A673 (cell line): Measurements from ENCODE around the gene ABCF1. TPM values are rescaled to one million over a fixed set of nuclear protein-coding genes. Genes with fewer than 3 reads are reported as not detected.

Experiments
- BruUV-seq: library from RNA; stranded (reverse); fragments of 400-500 nt; replicated peaks from 2 replicates; lab custom pipeline; 2021; lab: Mats Ljungman, UMichigan
- CTCF ChIA-PET: fragments of 300-600 bp; sonication (Branson Sonifier 250); formaldehyde crosslinking; loops from one replicate; lab custom pipeline; 2022; ENCODE audit warnings: antibody characterized with exemption; lab: Charles Lee
- POLR2A ChIA-PET: fragments of 300-600 bp; sonication (Branson Sonifier 250); formaldehyde crosslinking; loops from one replicate; lab custom pipeline; 2022; ENCODE audit warnings: antibody characterized with exemption; ENCODE audit not compliant: low non-redundant PET; lab: Charles Lee
- DNase-seq: peaks from one replicate; pipeline ENCODE4 v3.0.0-alpha.2; 2015; ENCODE audit warnings: low spot score
- H3K27ac ChIP-seq: fragments of 200-600 bp; sonication (generic); 2 replicates; pipeline ENCODE4 v1.5.1; 2016; ENCODE audit warnings: mixed run types, low read depth, mild to moderate bottlenecking, mixed read lengths, antibody characterized with exemption, low read length; ENCODE audit not compliant: poor library complexity, severe bottlenecking
- H3K27me3 ChIP-seq: fragments of 200-600 bp; sonication (generic); replicated peaks from 2 replicates; pipeline ENCODE4 v1.6.1; 2017; ENCODE audit warnings: mixed run types, low read depth, mild to moderate bottlenecking, mixed read lengths, antibody characterized with exemption, low read length; ENCODE audit not compliant: insufficient read depth, poor library complexity
- H3K36me3 ChIP-seq: fragments of 200-600 bp; sonication (generic); 2 replicates; pipeline ENCODE4 v1.6.1; 2016; ENCODE audit warnings: mixed run types, mild to moderate bottlenecking, mixed read lengths, antibody characterized with exemption, low read length; ENCODE audit not compliant: insufficient read depth, poor library complexity, severe bottlenecking
- H3K4me1 ChIP-seq: fragments of 200-600 bp; sonication (generic); 2 replicates; pipeline ENCODE4 v1.6.1; 2017; ENCODE audit warnings: mixed run types, mild to moderate bottlenecking, mixed read lengths, antibody characterized with exemption, low read length; ENCODE audit not compliant: insufficient read depth, poor library complexity, severe bottlenecking
- H3K4me3 ChIP-seq: fragments of 200-600 bp; sonication (generic); 2 replicates; pipeline ENCODE4 v1.5.1; 2016; ENCODE audit warnings: low read depth, mixed run types, mild to moderate bottlenecking, mixed read lengths, low read length; ENCODE audit not compliant: poor library complexity, severe bottlenecking
- H3K9me3 ChIP-seq: fragments of 200-600 bp; sonication (generic); 2 replicates; pipeline ENCODE4 v1.6.1; 2016; ENCODE audit warnings: mixed run types, low read depth, mild to moderate bottlenecking, mixed read lengths, antibody characterized with exemption, low read length; ENCODE audit not compliant: poor library complexity, severe bottlenecking
- CTCF ChIP-seq: fragments of 300-800, 200-600 bp; sonication (generic); conservative IDR thresholded peaks from 2 replicates; pipeline ENCODE4 v1.5.1; 2017; ENCODE audit warnings: low read depth, mild to moderate bottlenecking, antibody characterized with exemption, low read length, moderate library complexity, mixed read lengths
- EZH2 ChIP-seq: fragments of 200-600 bp; sonication (generic); IDR thresholded peaks from 2 replicates; pipeline ENCODE4 v1.6.1; 2017; ENCODE audit warnings: borderline replicate concordance, low read depth, mild to moderate bottlenecking, mixed read lengths, antibody characterized with exemption, low read length; ENCODE audit not compliant: poor library complexity, severe bottlenecking
- intact Hi-C: fragments of 100-400 bp; cut with micrococcal nuclease; formaldehyde crosslinking; loops from one replicate; pipeline ENCODE4 v1.10.0; 2022; ENCODE audit not compliant: unreplicated experiment
- total RNA-seq: library from RNA; stranded (reverse); gene quantifications from 2 replicates; pipeline ENCODE4 v1.2.3, GENCODE V29; 2021

ABCF1 gene
- total RNA-seq, 1 experiment from 2014 or later = 119 TPM

GRCh38 chr6:30626484-30627366 lies 55.5 kb downstream of the ABCF1 start, which contains the start of gene ATAT1:
Gene ATAT1, plus strand, starts transcription at chr6:30626874.
- TF ChIP-seq EZH2 = no peak
- peak; percentile 53 for TF ChIP-seq CTCF
- intact Hi-C loops = no loop called here
- peak; percentile 92 for DNase-seq
- Histone ChIP-seq H3K27ac (peak within 1 kb of the TSS; percentile 90), H3K4me1 (no peaks in the 10 kb centered on the region), H3K4me3 (peak within 1 kb of the TSS; percentile 82), H3K27me3 (no peaks in the 10 kb centered on the region), H3K9me3 (no peaks in the 10 kb centered on the region), H3K36me3 (peaks cover 54% of the 10 kb centered on the region)
- POLR2A ChIA-PET = no interaction called here
- BruUV-seq = no TSS peak
- CTCF ChIA-PET = no interaction called here

- ChIA-PET POLR2A (no interaction called here), CTCF (no interaction called here)
- Histone ChIP-seq H3K27me3 (no peaks in the 10 kb centered on the region), H3K4me3 (no peak overlapping the region), H3K27ac (no peak overlapping the region), H3K9me3 (no peaks in the 10 kb centered on the region), H3K36me3 (peaks cover 21% of the 10 kb centered on the region), H3K4me1 (no peaks in the 10 kb centered on the region)
- intact Hi-C loops = no loop called here
- TF ChIP-seq EZH2 (no peak), CTCF (no peak)
- DNase-seq = no peak
- no TSS peak for BruUV-seq
Measured at GRCh38 chr6:30635834-30636233, 64.6 kb downstream of the ABCF1 start.

- POLR2A ChIA-PET = no interaction called here
- TF ChIP-seq EZH2 (no peak), CTCF (no peak)
Measured at GRCh38 chr6:30640481-30640880, 69.2 kb downstream of the ABCF1 start.

More at GRCh38 chr6:30640481-30640880, 69.2 kb downstream of the ABCF1 start:
- Histone ChIP-seq H3K27ac (no peak overlapping the region), H3K9me3 (no peaks in the 10 kb centered on the region), H3K27me3 (no peaks in the 10 kb centered on the region), H3K36me3 (peaks cover 24% of the 10 kb centered on the region), H3K4me1 (no peaks in the 10 kb centered on the region), H3K4me3 (no peak overlapping the region)
- BruUV-seq = no TSS peak
- CTCF ChIA-PET = no interaction called here
- DNase-seq = no peak
- intact Hi-C loops = no loop called here
